ENCODE data around the gene LCK. TPM values are rescaled to one million over a fixed set of nuclear protein-coding genes. Genes with fewer than 3 reads are reported as not detected.
A peak's percentile ranks its signal among the peaks of the same experiment; 100 is the strongest.

LCK gene
- total and polyA plus RNA-seq, 7 donors: 0.10 to 0.89 (median 0.77) TPM

- Histone ChIP-seq H3K27me3 (ENCODE audit: insufficient read depth in 3 of 3, low read length in 2 of 3) (peaks cover 0 to 2% (median 0%) of the 10 kb centered on the region in 3 donors), H3K27ac (peak overlapping the region; percentile 53), H3K9me3 (no peaks in the 10 kb centered on the region), H3K4me1 (peaks cover 28% of the 10 kb centered on the region), H3K36me3 (ENCODE audit: insufficient read depth in 1 of 2, low read depth in 1 of 2) (no peaks in the 10 kb centered on the region), H3K4me3 (no peak overlapping the region)
- 11 to 16% (median 12%) methylated on average over 24 to 31 of the region's 31 CpGs for WGBS, 3 donors
- peak; percentile 65 for TF ChIP-seq CTCF (IDR thresholded peaks at IDR 0.05)
- intact Hi-C loops (cut with DNase I): no loop called here
- ATAC-seq (peak; percentile 75 to 86 (median 79)), DNase-seq (peak; percentile 89)
Measured at GRCh38 chr1:32247983-32248889, 2.8 kb upstream of the LCK start.

GRCh38 chr1:32249831-32250525 lies 1.1 kb upstream of the LCK start:
- Histone ChIP-seq H3K27me3 (ENCODE audit: insufficient read depth in 3 of 3, low read length in 2 of 3) (peaks cover 0 to 2% (median 0%) of the 10 kb centered on the region in 3 donors), H3K4me3 (no peak overlapping the region), H3K4me1 (peaks cover 28% of the 10 kb centered on the region), H3K9me3 (no peaks in the 10 kb centered on the region), H3K36me3 (ENCODE audit: insufficient read depth in 1 of 2, low read depth in 1 of 2) (no peaks in the 10 kb centered on the region), H3K27ac (peak overlapping the region; percentile 69)
- intact Hi-C loops (cut with DNase I): loop anchor here in 1 of 2 donors (5.0 kb wide), 1 partner anchor 47 kb away; no protein-coding TSS in a partner anchor
- 62 to 71% (median 70%) methylated on average over 9 of the region's 9 CpGs for WGBS, 3 donors
- ATAC-seq (peak in 3 of 4 donors; percentile 29 to 40 (median 34)), DNase-seq (peak; percentile 41 to 72)
- no peak for TF ChIP-seq CTCF (IDR thresholded peaks at IDR 0.05)

- intact Hi-C loops (cut with DNase I): no loop called here
- ATAC-seq: no peak
- no peaks in the 10 kb centered on the region for H3K36me3 ChIP-seq (ENCODE audit: insufficient read depth in 1 of 2, low read depth in 1 of 2)
- 82 to 85% (median 83%) methylated on average over 10 of the region's 10 CpGs for WGBS, 3 donors
- H3K27ac ChIP-seq: no peak overlapping the region
- no peak for TF ChIP-seq CTCF (IDR thresholded peaks at IDR 0.05)
- no peaks in the 10 kb centered on the region for H3K9me3 ChIP-seq
- H3K4me1 ChIP-seq: no peaks in the 10 kb centered on the region
- H3K27me3 ChIP-seq (ENCODE audit: insufficient read depth in 3 of 3, low read length in 2 of 3): peaks cover 0 to 2% (median 0%) of the 10 kb centered on the region in 3 donors
- H3K4me3 ChIP-seq: no peak overlapping the region
- DNase-seq: no peak
Measured at GRCh38 chr1:32255072-32256071, 4.3 kb downstream of the LCK start.

- Histone ChIP-seq H3K9me3 (no peaks in the 10 kb centered on the region), H3K27me3 (ENCODE audit: insufficient read depth in 3 of 3, low read length in 2 of 3) (peaks cover 0 to 2% (median 0%) of the 10 kb centered on the region in 3 donors), H3K27ac (no peak overlapping the region), H3K4me1 (no peaks in the 10 kb centered on the region), H3K36me3 (ENCODE audit: insufficient read depth in 1 of 2, low read depth in 1 of 2) (no peaks in the 10 kb centered on the region), H3K4me3 (no peak overlapping the region)
- ATAC-seq (no peak), DNase-seq (no peak)
- intact Hi-C loops (cut with DNase I): no loop called here
- WGBS, 3 donors: 76 to 78% (median 77%) methylated on average over 9 of the region's 9 CpGs
- no peak for TF ChIP-seq CTCF (IDR thresholded peaks at IDR 0.05)
Measured at GRCh38 chr1:32256473-32257226, 5.6 kb downstream of the LCK start.
